ENCODE results near the gene ARHGDIB. TPM values are rescaled to one million over a fixed set of nuclear protein-coding genes. Genes with fewer than 3 reads are reported as not detected.
A peak's percentile ranks its signal among the peaks of the same experiment; 100 is the strongest.

Gene ARHGDIB
- 10 to 100 TPM; 50.2 to 56.4 (median 50.4) TPM for polyA plus RNA-seq (ENCODE audit: insufficient read length in 3 of 3)
- long read RNA-seq, donor 1, transcript ARHGDIB-201 (6 exons, 1,256 nt): major isoform, 19 of 31 reads
- long read RNA-seq, donor 1, partial matches to known transcripts: 9 of 31 reads
- long read RNA-seq, donor 1, other reads (novel, unspliced or antisense): 0 of 31 reads
- long read RNA-seq, donor 2, transcript ARHGDIB-201 (6 exons, 1,256 nt): major isoform, 19 of 34 reads
- long read RNA-seq, donor 2, transcript ARHGDIB-204 (4 exons, 590 nt): minor isoform, 5 of 34 reads
- long read RNA-seq, donor 2, partial matches to known transcripts: 10 of 34 reads
- long read RNA-seq, donor 2, other reads (novel, unspliced or antisense): 0 of 34 reads
- long read RNA-seq, donor 3, transcript ARHGDIB-201 (6 exons, 1,256 nt): major isoform, 17 of 27 reads
- long read RNA-seq, donor 3, partial matches to known transcripts: 7 of 27 reads
- long read RNA-seq, donor 3, other reads (novel, unspliced or antisense): 0 of 27 reads
- long read RNA-seq, donor 4, transcript ARHGDIB-201 (6 exons, 1,256 nt): major isoform, 24 of 42 reads
- long read RNA-seq, donor 4, partial matches to known transcripts: 16 of 42 reads
- long read RNA-seq, donor 4, other reads (novel, unspliced or antisense): 0 of 42 reads
- long read RNA-seq, donor 5, transcript ARHGDIB-201 (6 exons, 1,256 nt): major isoform, 5 of 8 reads
- long read RNA-seq, donor 5, partial matches to known transcripts: 0 of 8 reads
- long read RNA-seq, donor 5, other reads (novel, unspliced or antisense): 0 of 8 reads
- long read RNA-seq, donor 6, transcript ARHGDIB-201 (6 exons, 1,256 nt): major isoform, 13 of 37 reads
- long read RNA-seq, donor 6, partial matches to known transcripts: 23 of 37 reads
- long read RNA-seq, donor 6, other reads (novel, unspliced or antisense): 0 of 37 reads
- long read RNA-seq, donor 7, transcript ARHGDIB-201 (6 exons, 1,256 nt): major isoform, 36 of 56 reads
- long read RNA-seq, donor 7, partial matches to known transcripts: 16 of 56 reads
- long read RNA-seq, donor 7, other reads (novel, unspliced or antisense): 0 of 56 reads
- long read RNA-seq, donor 8, transcript ARHGDIB-201 (6 exons, 1,256 nt): major isoform, 7 of 15 reads
- long read RNA-seq, donor 8, partial matches to known transcripts: 6 of 15 reads
- long read RNA-seq, donor 8, other reads (novel, unspliced or antisense): 0 of 15 reads
- long read RNA-seq, donor 9, transcript ARHGDIB-201 (6 exons, 1,256 nt): major isoform, 34 of 43 reads
- long read RNA-seq, donor 9, partial matches to known transcripts: 5 of 43 reads
- long read RNA-seq, donor 9, other reads (novel, unspliced or antisense): 0 of 43 reads
- long read RNA-seq, donor 10, transcript ARHGDIB-201 (6 exons, 1,256 nt): major isoform, 18 of 24 reads
- long read RNA-seq, donor 10, partial matches to known transcripts: 6 of 24 reads
- long read RNA-seq, donor 10, other reads (novel, unspliced or antisense): 0 of 24 reads
- long read RNA-seq, donor 11, transcript ARHGDIB-201 (6 exons, 1,256 nt): major isoform, 18 of 21 reads
- long read RNA-seq, donor 11, partial matches to known transcripts: 0 of 21 reads
- long read RNA-seq, donor 11, other reads (novel, unspliced or antisense): 0 of 21 reads
- long read RNA-seq, donor 12, transcript ARHGDIB-201 (6 exons, 1,256 nt): major isoform, 30 of 50 reads
- long read RNA-seq, donor 12, partial matches to known transcripts: 19 of 50 reads
- long read RNA-seq, donor 12, other reads (novel, unspliced or antisense): 0 of 50 reads
- long read RNA-seq, donor 13, transcript ARHGDIB-201 (6 exons, 1,256 nt): major isoform, 13 of 16 reads
- long read RNA-seq, donor 13, partial matches to known transcripts: 0 of 16 reads
- long read RNA-seq, donor 13, other reads (novel, unspliced or antisense): 0 of 16 reads
- long read RNA-seq, donor 14: 0 reads
- long read RNA-seq, donor 15, transcript ARHGDIB-201 (6 exons, 1,256 nt): major isoform, 20 of 54 reads
- long read RNA-seq, donor 15, partial matches to known transcripts: 27 of 54 reads
- long read RNA-seq, donor 15, other reads (novel, unspliced or antisense): 0 of 54 reads
- long read RNA-seq, donor 16, transcript ARHGDIB-201 (6 exons, 1,256 nt): major isoform, 17 of 35 reads
- long read RNA-seq, donor 16, partial matches to known transcripts: 15 of 35 reads
- long read RNA-seq, donor 16, other reads (novel, unspliced or antisense): 0 of 35 reads

DNA sequence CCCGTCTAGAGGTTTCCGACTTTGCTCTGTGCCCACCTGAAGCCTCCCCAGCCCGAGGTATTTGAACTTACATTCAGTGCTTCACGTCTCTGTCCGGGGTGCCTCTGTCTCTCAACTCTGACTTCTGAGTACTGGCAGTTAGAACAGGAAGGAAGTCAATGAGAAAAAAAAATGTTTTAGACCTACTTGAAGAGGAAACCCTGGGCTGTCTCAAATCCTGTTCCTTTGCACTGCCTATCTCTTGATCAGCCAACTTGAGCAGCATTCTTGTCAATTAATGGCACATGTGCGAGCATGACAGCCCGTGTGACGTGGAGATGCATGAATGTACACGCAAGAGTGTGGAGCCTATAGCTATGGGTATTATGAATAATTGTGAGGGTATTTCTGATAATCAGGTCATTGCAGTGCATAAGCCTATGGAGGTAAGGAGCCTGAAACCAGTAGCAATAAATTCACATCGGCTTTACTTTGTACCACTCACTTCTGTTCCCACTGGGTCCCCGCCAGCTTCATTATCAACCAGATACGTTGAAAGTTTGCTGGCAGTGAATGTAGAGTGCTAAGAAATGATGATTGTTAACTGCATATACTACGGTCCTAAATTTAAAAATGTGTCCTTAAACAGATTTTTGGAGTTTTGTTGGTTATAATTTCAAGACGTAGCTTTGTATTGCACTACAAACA is at the start of gene ARHGDIB:
TSS of gene ARHGDIB (minus strand) at position 136 of the 687 bp plus-strand sequence. CDS start 10,889 bp downstream, outside the sequence.
- DNase-seq: no peak

DNA sequence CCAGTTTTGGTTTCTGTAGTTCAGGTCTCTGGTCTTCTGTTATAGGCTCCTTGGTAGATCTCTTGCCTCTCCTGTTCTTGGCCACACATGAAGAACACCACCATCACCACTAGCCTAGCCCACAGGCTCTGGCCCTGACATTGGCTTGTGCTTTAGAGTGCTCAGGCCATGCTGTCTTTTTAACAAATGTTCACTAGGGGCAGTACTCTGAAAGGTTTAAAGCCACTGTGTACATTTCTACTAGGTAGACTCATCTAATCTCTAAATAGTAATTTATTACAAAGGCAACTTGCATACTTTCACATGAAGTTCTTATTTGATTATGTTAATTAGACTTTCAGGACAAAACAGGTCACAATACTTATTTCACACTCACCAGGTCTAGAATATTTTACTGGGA is 49.8 kb upstream of the ARHGDIB start:
- no peak for DNase-seq

DNA sequence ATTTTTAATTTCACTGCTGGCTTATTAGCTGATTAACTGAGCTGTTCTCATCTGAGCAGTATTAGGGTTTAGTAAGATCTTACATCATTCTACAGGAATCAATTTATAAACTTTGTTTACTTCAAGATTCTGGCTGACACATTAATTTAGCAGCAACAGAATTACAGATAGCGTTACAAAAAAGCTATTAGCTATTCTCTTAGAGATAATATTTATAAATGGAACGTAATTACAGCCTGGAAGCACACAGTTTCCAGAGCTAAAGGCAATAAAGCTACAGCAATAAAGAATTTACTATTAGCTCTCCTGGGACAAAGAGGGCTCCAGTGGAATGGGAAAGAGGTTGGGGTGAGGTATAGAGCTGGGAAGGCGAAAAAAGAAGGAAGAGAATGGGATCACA is 46.1 kb upstream of the ARHGDIB start:
- no peak for DNase-seq

DNA sequence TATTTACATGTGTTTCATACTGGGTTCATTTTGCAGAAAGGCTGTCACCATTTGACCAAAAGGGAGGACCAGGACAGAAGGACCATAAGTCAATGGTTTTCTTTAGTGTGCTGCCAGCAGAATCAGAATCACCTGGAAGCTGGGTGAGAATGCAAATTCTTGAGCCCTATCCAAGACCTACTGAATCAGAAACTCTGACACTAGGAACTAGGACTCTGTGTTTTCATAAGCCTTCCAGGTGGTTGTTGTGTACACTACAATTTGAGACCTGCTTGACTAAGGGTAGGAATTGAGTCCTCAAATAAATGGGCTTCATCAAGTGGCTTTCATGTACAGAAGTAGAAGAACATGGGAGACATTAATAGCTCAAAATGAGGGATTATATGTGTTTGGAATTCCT is 43.7 kb upstream of the ARHGDIB start:
- DNase-seq: no peak

DNA sequence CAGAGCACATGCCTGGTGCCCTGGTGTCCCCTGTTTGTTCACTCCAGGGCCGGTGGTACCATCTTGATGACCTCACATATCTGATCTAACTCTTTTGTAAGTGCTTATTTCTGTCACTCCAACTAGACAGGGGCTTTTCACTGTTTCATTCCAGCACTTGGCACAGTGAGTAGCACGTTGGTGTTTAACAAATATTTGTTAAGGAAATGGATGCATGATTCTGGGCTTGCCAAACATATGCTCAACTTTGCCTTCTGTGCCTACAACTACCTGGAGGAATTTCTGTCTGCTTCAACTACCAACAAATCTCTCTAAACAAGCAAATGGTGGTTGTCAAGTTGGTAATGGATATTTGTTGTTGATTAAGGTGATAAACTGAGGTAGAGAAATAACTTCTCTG is 43.0 kb upstream of the ARHGDIB start:
- DNase-seq: no peak

DNA sequence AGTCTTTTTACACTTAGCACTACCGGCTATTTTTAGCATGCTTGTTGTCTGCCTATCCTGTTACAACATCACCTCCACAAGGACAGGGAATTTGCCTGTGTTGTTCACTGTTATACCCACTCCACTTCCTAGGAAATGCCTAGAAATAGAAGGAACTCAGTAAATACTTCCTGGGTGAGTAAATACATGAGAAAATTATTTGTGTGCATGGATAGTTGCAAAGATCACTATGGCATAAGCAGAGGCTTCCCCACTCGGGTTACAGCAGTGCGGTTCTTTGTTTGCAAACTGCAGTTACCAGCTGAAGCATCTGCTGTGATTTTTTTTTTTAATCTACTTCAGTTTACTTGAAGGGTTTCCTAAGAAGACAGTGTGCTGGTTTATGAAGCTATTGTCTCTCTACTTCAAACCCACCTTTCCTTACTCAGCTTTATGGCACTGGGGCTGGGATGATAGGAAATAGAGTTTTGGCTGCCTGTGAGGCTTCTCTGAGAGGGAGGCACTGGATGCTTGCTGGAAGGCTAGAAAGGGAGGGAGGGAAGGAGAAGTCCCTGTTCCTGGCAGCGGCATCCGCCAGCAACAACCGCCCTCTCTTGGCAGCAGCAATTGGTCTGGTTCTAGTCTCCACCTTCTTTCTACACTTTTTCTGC is 40.5 kb upstream of the ARHGDIB start:
- no peak for DNase-seq

DNA sequence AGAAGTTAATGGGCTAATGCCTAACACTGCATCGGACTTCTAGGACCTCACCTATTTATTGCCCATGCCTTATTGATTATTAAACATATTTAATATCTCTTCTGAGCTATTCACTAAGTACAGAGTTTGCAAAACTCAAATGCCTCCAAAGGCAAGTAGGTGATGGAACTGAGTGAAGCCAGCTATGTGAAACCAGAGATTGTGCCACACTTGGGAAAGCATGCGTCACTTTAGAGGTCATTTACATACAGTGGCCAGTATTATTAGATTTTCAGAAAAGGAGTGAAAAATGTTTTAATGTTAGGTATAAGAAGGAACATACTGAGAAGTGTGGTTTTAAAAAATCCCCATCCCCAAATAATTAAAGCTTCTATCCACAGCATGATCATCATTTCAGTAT is 39.2 kb upstream of the ARHGDIB start:
- DNase-seq: no peak

DNA sequence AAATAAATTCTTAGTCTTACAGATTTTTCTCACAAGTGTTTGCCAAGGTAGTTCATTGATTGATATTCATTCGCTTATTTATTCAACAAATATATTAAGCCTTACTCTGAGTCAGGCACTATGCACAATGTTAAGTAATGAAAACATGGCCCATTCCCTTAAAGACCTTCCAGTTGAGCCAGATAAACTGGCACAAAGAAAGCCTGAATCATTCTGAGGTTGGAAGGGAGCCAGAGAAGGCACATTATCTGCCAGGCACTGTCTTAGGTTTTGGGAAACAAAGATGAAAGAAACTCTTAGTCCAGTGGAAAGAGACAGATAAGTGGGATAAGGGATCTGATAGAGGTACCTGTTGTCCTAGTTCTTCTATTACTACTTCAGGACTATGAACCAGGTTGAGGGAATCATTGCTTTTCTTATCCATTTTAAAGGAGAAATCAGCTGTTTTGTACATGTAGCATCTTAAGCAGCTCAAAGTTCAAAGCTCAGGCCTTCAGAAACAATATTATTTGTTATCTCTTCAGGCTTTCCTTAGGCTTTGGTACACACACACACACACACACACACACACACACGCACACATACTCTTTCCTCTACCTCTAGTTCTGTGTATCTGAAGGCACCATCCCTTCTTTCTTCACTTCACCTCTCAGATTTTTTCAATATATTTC is 38.4 kb upstream of the ARHGDIB start:
- no peak for DNase-seq

DNA sequence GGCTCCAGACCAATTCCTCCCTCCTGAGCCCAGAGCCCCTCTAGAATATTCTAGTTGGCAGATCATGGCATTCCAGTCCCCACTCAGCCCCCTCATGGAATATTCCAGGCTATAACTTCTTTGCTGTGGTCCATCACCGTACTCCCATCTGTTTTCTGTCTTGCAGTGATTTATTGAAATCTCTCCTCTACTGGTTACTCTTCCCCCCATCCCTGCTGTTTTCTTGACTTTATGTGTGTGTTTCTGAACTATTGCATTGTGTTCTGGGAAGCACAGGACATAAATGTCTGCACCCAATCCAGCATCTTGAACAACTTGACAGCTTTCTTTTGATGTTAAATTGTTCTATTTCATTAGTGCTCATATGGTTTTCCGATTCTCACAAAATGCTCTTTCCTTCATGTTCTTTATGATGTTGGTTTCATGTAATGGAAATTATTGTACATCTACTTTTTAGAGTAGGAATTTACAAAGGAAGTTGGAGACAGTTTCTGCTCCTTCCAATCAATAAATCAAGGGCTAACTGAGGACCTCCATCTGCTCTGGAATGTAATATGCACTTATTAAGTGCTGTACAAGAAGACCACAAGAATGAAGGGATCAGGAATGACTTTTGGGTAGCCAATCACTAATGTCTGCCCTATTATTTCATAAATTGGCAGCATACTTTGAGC is 37.8 kb upstream of the ARHGDIB start:
- peak; percentile 74 for DNase-seq

DNA sequence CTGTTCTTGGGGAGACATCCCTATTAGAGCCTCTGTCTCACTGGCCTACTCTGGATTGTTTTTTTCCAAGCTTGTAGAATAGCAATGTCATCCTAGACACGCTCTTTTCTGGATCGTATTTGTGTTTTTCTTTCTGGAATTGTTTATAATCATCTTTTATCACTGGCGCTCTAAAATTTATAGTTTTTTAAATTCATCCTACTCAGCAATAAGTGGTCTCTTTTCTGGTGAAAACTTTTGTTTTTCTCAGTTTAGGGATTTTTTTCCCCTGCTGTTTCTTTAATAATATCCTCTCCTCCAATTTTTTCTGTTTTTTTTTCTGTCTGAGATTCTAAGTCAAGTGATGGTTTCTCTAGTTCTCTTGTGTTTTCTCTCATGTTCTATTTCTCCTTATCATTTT is 36.6 kb upstream of the ARHGDIB start:
- no peak for DNase-seq

DNA sequence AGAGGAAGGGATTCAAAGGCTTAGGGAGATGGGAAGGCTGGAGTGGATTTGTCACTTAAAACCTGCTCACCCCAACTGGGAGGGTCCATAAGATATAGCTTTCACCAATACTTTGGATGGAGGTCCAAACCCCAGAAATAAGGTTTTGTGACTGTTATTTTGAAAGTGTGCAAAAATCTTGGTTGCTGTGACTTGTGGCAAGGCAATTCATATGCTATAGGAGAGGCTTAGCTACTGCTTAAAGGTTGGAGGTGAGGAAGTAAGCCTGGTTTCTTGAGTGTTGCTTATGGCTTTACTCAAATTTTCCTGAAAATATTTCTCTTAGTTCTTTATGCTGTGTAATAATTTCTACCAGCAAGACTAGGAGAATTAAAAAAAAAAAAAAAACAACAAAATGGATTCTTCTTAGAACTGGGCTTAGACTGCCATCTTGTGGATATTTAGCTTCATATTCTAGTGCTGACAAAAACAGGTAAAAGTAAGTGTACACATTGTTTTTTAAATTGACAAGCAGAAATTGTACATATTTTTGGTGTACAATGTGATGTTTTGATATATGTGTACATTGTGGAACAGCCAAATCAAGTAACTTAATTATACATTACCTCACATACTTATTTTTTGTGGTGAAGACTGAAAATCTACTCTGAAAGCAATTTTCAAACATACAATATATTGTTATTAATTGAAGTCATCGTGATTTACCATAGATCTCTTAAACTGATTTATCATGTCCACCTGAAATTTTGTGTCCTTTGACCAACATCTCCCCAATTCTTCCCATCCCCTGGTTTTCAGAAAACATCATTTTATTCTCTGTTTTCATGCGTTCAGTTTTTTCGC is 34.4 kb upstream of the ARHGDIB start:
- DNase-seq: peak; percentile 65

DNA sequence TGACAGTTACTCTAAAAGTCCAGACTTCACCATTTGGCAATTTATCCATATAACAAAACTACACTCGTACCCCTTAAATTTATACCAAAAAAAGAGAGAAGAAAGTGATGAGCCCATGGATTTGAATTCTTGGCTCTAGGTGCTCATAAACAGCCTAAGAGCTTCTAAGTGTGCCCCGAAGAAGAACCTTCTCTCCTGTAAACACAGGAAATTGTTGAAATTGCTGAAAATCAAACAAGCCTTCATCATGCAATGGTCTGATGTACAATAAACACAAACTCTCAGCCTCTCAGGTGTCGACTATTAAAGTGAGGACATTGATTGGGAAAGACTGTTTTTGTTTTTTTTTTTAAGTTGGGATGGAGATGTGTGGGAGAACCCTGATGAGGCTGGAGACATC is 33.2 kb upstream of the ARHGDIB start:
- DNase-seq: no peak

DNA sequence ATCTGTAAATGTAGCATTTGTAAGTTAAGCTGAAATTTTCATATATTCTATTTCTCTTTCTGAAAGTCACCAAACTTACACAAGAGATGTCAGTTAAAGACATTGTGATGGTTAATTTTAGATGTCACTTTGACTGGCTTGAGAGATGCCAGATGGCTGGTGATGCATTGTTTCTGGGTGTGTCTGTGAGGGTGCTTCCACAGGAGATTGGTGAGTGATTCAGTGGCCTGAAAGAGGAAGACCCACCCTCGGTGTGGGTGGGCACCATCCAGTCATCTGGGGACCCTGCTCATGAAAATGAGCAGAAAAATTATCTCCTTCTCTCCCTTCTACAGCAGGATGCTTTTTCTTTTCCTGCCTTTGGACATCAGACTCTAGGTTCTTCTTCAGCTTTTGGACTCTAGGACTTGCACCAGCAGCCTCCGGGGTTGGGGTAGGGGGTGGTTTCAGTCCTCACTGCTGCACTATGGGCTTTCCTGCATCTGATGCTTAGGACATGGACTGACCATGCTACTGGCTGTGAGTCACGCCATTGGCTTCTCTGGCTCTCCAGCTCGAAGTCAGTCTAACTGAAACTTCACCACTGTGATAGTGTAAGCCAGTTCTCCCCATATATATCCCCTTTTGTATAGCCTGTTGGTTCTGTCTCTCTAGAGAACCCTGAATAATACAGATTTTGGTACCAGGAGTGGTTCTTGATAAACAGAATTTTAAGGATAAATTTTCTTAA is 32.3 kb upstream of the ARHGDIB start:
- no peak for DNase-seq

DNA sequence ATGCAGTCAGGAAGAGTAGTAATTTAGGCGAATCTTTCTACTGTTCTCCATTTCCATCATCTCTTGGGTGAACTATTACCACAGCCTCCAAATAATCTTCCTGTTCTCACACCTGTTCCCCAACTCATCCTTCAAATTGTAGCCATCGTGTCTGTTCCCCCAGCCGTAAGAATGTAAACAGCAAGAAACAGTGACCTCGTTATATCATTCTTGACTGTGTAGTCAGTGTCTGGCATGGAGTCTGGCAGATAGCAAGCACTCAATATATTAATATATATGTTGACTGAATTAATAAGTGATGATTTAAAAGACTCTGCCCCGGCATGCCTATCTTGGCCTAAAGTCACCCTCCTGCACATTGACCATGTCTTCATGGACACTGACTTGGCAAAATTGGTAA is 31.7 kb upstream of the ARHGDIB start:
- no peak for DNase-seq

DNA sequence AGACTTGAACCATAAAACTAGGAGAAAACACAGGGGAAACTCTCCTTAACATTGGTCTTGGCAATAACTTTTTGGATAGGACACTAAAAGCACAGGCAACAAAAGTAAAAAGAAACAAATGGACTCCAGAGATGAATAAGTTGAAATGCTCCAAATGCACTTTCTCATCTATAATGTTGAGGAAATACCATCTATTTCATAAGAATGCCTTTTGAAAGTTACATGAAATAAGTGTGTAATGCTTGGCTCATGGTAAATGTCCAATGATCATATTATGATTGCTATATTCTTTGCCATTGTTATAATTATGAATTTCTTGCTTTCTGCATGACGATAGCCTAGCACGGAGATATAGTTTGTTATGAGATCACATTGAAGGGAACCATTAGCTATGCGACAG is 31.3 kb upstream of the ARHGDIB start:
- DNase-seq: no peak

DNA sequence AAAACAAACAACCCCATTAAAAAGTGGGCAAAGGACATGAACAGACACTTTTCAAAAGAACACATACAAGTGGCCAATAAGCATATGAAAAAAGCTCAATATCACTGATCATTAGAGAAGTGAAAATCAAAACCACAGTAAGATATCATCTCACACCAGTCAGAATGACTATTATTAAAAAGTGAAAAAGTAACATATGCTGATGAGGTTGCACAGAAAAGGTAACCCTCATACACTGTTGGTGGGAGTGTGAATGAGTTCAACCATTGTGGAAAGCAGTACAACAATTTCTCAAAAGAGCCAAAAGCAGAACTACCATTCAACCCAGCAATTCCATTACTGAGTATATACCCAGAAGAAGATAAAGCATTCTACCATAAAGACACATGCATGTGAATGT is 29.7 kb upstream of the ARHGDIB start:
- no peak for DNase-seq
